DOHH2 (cell line): ENCODE data around the gene CHMP6.

ENCODE experiments used
- CTCF ChIP-seq: fragments of 200-600 bp; sonication (generic); IDR thresholded peaks from one replicate; pipeline ENCODE4 v1.5.1; 2014; ENCODE audit warnings: antibody characterized with exemption, mild to moderate bottlenecking, low read depth, low read length; ENCODE audit not compliant: poor library complexity, severe bottlenecking
- EZH2phosphoT487 ChIP-seq: fragments of 200-600 bp; sonication (generic); IDR thresholded peaks from 2 replicates; pipeline ENCODE4 v1.6.1; 2017; ENCODE audit warnings: borderline replicate concordance, mild to moderate bottlenecking, antibody characterized with exemption, low read length, moderate library complexity, mixed read lengths

- TF ChIP-seq CTCF, result no peak
- no peak for TF ChIP-seq EZH2phosphoT487
Observed at GRCh38 chr17:80996422-80997305, 5.0 kb downstream of the CHMP6 start.
